ENCODE measurements around the gene GLIPR1L2. TPM values are rescaled to one million over a fixed set of nuclear protein-coding genes. Genes with fewer than 3 reads are reported as not detected.
A peak's percentile ranks its signal among the peaks of the same experiment; 100 is the strongest.
"Not testable (repeated sequence)": the region's sequence is repeated elsewhere in the genome, so short reads cannot be mapped to it uniquely, and the experiment has no call there.

The GLIPR1L2 gene
- polyA plus RNA-seq: under 1 TPM in 2 of 3 donors, not detected in 1; 0.71 to 0.84 TPM

GRCh38 chr12:75390899-75391538 is at the start of gene GLIPR1L2:
Gene GLIPR1L2, plus strand, starts transcription at chr12:75391089. Its CDS starts 28 bp downstream, at chr12:75391117.
- Mint-ChIP-seq H3K27me3 (ENCODE audit: low read depth in 3 of 3) (peaks cover 0 to 6% (median 0%) of the 10 kb centered on the region in 3 donors), H3K9me3 (no peaks in the 10 kb centered on the region), H3K27ac (peak within 1 kb of the TSS; percentile 80 to 99 (median 96)), H3K4me3 (peak within 1 kb of the TSS; percentile 89 to 95 (median 94)), H3K36me3 (no peaks in the 10 kb centered on the region), H3K4me1 (peaks cover 28 to 41% of the 10 kb centered on the region in 2 donors)
- peak; percentile 88 to 90 (median 89) for DNase-seq

GRCh38 chr12:75341873-75342272 is 49.0 kb upstream of the GLIPR1L2 start:
- no peak overlapping the region for H3K27ac Mint-ChIP-seq
- no peak for DNase-seq
- peaks cover 0 to 3% (median 2%) of the 10 kb centered on the region in 3 donors for H3K27me3 Mint-ChIP-seq (ENCODE audit: low read depth in 3 of 3)
- H3K9me3 Mint-ChIP-seq: no peaks in the 10 kb centered on the region
- no peaks in the 10 kb centered on the region for H3K36me3 Mint-ChIP-seq
- H3K4me1 Mint-ChIP-seq: no peaks in the 10 kb centered on the region
- H3K4me3 Mint-ChIP-seq: no peak overlapping the region

DNA sequence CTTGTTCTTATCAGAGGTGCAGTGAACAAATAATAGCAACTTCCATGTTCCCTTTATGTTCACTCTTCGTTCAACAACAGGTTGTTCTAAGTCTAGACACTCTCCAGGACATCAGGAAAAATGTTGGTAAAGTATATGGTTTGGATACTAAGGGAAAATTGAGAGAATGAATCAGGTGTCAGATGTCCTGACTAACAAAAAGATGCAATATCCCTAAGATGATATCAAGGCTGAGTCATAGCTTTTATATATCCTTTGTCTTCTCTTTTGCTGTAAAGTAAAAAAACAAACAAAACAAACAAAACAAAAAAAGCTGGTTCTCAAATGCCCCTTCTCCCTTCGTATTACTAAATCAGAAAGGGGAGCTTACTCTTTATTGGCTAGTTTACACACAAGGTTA is 45.4 kb upstream of the GLIPR1L2 start:
- no peak overlapping the region for H3K27ac Mint-ChIP-seq
- no peaks in the 10 kb centered on the region for H3K9me3 Mint-ChIP-seq
- no peak overlapping the region for H3K4me3 Mint-ChIP-seq
- H3K36me3 Mint-ChIP-seq: no peaks in the 10 kb centered on the region
- no peak for DNase-seq
- H3K4me1 Mint-ChIP-seq: peaks cover 2% of the 10 kb centered on the region in 2 donors
- no peaks in the 10 kb centered on the region for H3K27me3 Mint-ChIP-seq (ENCODE audit: low read depth in 3 of 3)

DNA sequence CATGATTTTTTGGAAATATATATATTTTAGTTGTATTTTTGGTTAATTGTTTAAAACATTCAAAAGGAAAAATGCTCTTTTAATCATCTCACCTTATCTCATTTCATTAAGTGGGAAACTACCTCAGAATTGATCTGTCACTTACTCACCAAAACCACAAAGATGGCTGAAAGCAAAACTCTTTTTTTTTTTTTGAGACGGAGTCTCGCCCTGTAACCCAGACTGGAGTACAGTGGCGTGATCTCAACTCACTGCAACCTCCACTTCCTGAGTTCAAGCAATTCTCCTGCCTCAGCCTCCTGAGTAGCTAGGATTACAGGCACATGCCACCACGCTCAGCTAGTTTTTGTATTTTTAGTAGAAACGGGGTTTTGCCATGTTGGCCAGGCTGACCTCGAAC is 44.7 kb upstream of the GLIPR1L2 start:
- H3K36me3 Mint-ChIP-seq; H3K4me3 Mint-ChIP-seq; DNase-seq; H3K27ac Mint-ChIP-seq; H3K9me3 Mint-ChIP-seq; H3K27me3 Mint-ChIP-seq (ENCODE audit: low read depth in 3 of 3); H3K4me1 Mint-ChIP-seq: not testable (repeated sequence)

- Mint-ChIP-seq H3K36me3 (peaks cover 6 to 8% (median 8%) of the 10 kb centered on the region in 3 donors), H3K4me1 (peaks cover 3 to 9% of the 10 kb centered on the region in 2 donors), H3K27me3 (ENCODE audit: low read depth in 3 of 3) (peaks cover 1 to 2% (median 2%) of the 10 kb centered on the region in 3 donors), H3K9me3 (peaks cover 5 to 10% (median 9%) of the 10 kb centered on the region in 6 donors), H3K4me3 (no peak overlapping the region), H3K27ac (no peak overlapping the region)
- DNase-seq: no peak
Measured at GRCh38 chr12:75349946-75350345, 40.9 kb upstream of the GLIPR1L2 start.

DNA sequence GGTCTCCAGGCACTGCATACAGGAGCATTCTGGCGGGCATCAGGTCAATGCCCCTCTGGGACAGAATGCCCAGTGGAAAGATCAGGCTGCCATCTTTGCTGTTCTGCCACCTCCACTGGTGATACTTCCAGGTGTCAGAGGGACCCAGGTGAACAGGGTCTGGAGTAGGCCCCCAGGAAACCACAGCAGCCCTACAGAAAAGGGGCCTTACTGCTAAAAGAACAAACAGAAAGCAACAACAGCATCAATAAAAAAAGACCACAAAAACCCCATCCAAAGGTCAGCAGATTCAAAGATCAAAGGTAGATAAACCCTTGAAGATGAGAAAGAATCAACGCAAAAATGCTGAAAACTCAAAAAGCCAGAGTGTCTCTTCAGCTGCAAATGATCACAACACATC is 40.5 kb upstream of the GLIPR1L2 start:
- H3K36me3 Mint-ChIP-seq: peaks cover 8 to 12% (median 10%) of the 10 kb centered on the region in 3 donors
- H3K27ac Mint-ChIP-seq: no peak overlapping the region
- peaks cover 3 to 9% of the 10 kb centered on the region in 2 donors for H3K4me1 Mint-ChIP-seq
- no peak overlapping the region for H3K4me3 Mint-ChIP-seq
- no peak for DNase-seq
- H3K9me3 Mint-ChIP-seq: peaks cover 7 to 15% (median 13%) of the 10 kb centered on the region in 6 donors
- H3K27me3 Mint-ChIP-seq (ENCODE audit: low read depth in 3 of 3): peaks cover 1 to 2% (median 2%) of the 10 kb centered on the region in 3 donors

- H3K27me3 Mint-ChIP-seq (ENCODE audit: low read depth in 3 of 3): peaks cover 1 to 2% (median 2%) of the 10 kb centered on the region in 3 donors
- H3K4me3 Mint-ChIP-seq: no peak overlapping the region
- peaks cover 8 to 12% (median 10%) of the 10 kb centered on the region in 3 donors for H3K36me3 Mint-ChIP-seq
- DNase-seq: no peak
- peaks cover 7 to 15% (median 13%) of the 10 kb centered on the region in 6 donors for H3K9me3 Mint-ChIP-seq
- H3K4me1 Mint-ChIP-seq: peaks cover 3 to 9% of the 10 kb centered on the region in 2 donors
- no peak overlapping the region for H3K27ac Mint-ChIP-seq
Measured at GRCh38 chr12:75354011-75354410, 36.9 kb upstream of the GLIPR1L2 start.

- Mint-ChIP-seq H3K9me3 (no peaks in the 10 kb centered on the region), H3K4me1 (peaks cover 0 to 7% of the 10 kb centered on the region in 2 donors), H3K4me3 (no peak overlapping the region), H3K27ac (peak overlapping the region in 1 of 6 donors; percentile 45), H3K36me3 (no peaks in the 10 kb centered on the region), H3K27me3 (ENCODE audit: low read depth in 3 of 3) (no peaks in the 10 kb centered on the region)
- DNase-seq: no peak
Measured at GRCh38 chr12:75360920-75361319, 30.0 kb upstream of the GLIPR1L2 start.

GRCh38 chr12:75361408-75361807 is 29.5 kb upstream of the GLIPR1L2 start:
- no peaks in the 10 kb centered on the region for H3K9me3 Mint-ChIP-seq
- no peak for DNase-seq
- H3K36me3 Mint-ChIP-seq: no peaks in the 10 kb centered on the region
- H3K4me3 Mint-ChIP-seq: no peak overlapping the region
- H3K27me3 Mint-ChIP-seq (ENCODE audit: low read depth in 3 of 3): no peaks in the 10 kb centered on the region
- peaks cover 0 to 7% of the 10 kb centered on the region in 2 donors for H3K4me1 Mint-ChIP-seq
- H3K27ac Mint-ChIP-seq: peak overlapping the region in 1 of 6 donors; percentile 46

DNA sequence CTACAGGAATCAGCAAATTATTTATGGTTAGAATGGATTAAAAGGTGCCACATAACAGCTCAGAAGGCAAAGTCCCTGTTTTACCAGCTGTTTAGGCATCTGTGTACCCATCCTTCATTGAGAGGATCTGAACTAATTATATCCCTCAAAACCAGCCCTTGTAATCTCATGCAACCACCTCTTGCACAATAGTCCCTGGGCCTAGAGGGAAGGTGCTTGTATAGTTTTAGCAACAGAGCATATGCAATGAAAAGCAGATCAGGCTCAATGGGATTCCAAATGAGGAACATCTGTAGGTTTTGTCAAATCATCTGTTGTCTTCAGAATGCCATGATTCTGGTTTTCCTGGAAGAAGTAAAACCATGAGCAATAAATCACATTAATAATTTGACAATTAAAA is 26.0 kb upstream of the GLIPR1L2 start:
- Mint-ChIP-seq H3K9me3 (no peaks in the 10 kb centered on the region), H3K4me1 (peaks cover 0 to 7% of the 10 kb centered on the region in 2 donors), H3K36me3 (no peaks in the 10 kb centered on the region), H3K27me3 (ENCODE audit: low read depth in 3 of 3) (peaks cover 0 to 2% (median 0%) of the 10 kb centered on the region in 3 donors), H3K4me3 (no peak overlapping the region), H3K27ac (no peak overlapping the region)
- no peak for DNase-seq

DNA sequence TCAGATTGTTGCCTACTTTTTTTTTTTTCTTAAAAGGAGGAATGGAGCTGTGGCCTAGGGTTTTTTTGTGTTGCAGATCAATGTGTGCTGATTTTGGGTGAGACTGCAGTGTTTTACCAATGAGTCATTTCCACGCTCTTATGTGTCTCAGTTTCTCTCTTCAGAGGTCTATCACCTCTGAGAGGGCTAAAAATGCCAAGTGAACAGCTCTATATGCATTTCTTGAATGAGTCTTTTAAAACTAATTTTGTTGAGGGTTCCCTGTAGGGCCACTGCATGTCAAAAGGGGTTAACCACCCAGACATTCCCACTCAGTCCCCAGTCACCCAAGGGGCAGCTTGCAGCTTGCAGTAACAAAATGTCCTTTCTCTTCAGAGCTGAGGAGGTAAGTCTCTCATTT is 24.3 kb upstream of the GLIPR1L2 start:
- Mint-ChIP-seq H3K4me3 (no peak overlapping the region), H3K27me3 (ENCODE audit: low read depth in 3 of 3) (peaks cover 0 to 2% (median 0%) of the 10 kb centered on the region in 3 donors), H3K4me1 (no peaks in the 10 kb centered on the region), H3K27ac (no peak overlapping the region), H3K9me3 (no peaks in the 10 kb centered on the region), H3K36me3 (peaks cover 0 to 4% (median 0%) of the 10 kb centered on the region in 3 donors)
- no peak for DNase-seq

GRCh38 chr12:75374971-75375370 is 15.9 kb upstream of the GLIPR1L2 start:
- Mint-ChIP-seq H3K27ac (no peak overlapping the region), H3K4me1 (no peaks in the 10 kb centered on the region), H3K27me3 (ENCODE audit: low read depth in 3 of 3) (peaks cover 0 to 2% (median 2%) of the 10 kb centered on the region in 3 donors)

DNA sequence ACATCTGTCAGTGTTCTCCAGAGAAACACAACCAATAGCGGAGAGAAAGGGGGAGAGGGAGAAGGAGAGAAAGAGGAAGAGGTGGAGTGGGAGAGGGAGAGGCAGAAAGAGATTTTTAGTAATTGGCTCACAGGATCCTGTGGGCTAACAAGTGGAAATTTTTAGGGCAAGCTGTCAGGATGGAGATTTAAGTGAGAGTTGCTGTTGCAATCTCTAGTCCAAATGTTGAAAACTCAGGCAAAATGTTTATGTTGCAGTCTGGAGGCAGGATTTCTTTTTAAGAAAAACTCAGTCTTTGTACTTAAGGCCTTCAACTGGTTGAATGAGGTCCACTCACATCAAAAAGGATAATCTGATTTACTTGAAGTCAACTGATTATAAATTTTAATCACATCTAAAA is 12.5 kb upstream of the GLIPR1L2 start:
- Mint-ChIP-seq H3K27ac (no peak overlapping the region), H3K4me3 (no peak overlapping the region), H3K36me3 (peaks cover 0 to 7% (median 4%) of the 10 kb centered on the region in 3 donors), H3K4me1 (no peaks in the 10 kb centered on the region), H3K27me3 (ENCODE audit: low read depth in 3 of 3) (peaks cover 0 to 2% (median 2%) of the 10 kb centered on the region in 3 donors), H3K9me3 (peaks cover 0 to 1% (median 0%) of the 10 kb centered on the region in 6 donors)
- DNase-seq: no peak

More at GRCh38 chr12:75374971-75375370, 15.9 kb upstream of the GLIPR1L2 start:
- Mint-ChIP-seq H3K36me3 (peaks cover 0 to 12% (median 4%) of the 10 kb centered on the region in 3 donors), H3K9me3 (peaks cover 0 to 1% (median 0%) of the 10 kb centered on the region in 6 donors), H3K4me3 (no peak overlapping the region)
- no peak for DNase-seq

DNA sequence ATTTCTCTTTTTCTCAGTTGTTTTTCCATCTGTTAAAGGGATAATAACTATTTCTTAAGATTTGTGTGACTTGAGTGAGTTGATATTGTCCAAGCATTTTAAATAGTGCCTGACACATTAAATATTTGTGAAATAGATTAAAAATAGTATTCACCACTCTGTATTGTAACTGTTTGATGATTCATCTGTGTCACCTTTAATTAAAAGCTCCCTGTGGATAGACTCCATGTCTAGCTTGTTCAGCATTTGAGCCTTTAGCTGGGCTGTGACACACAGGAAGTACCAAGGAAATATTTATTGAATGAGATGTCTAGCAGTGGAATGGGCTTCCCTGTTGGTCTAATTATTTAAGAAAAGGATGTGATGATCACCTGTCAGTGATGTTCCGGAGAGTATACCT is 1.8 kb upstream of the GLIPR1L2 start:
- Mint-ChIP-seq H3K36me3 (peaks cover 0 to 9% (median 0%) of the 10 kb centered on the region in 3 donors), H3K27me3 (ENCODE audit: low read depth in 3 of 3) (peaks cover 0 to 4% (median 0%) of the 10 kb centered on the region in 3 donors), H3K9me3 (no peaks in the 10 kb centered on the region), H3K27ac (peak overlapping the region; percentile 46 to 97 (median 77)), H3K4me3 (peak overlapping the region in 3 of 5 donors; percentile 20 to 89 (median 26)), H3K4me1 (peaks cover 28 to 41% of the 10 kb centered on the region in 2 donors)
- DNase-seq: no peak

Measured in immature natural killer cell (primary cell).